ENCODE measurements around the gene ACTMAP. TPM values are rescaled to one million over a fixed set of nuclear protein-coding genes. Genes with fewer than 3 reads are reported as not detected.
A peak's percentile ranks its signal among the peaks of the same experiment; 100 is the strongest.

Gene ACTMAP
- total and polyA plus RNA-seq, 2 of the 13 experiments (the other 11 are each of a cell fraction or from before 2014, with no cell fraction given) = 2.2 to 7.9 TPM

GRCh38 chr19:40797963-40798682 is 47.8 kb upstream of the ACTMAP start (continued):
- TF ChIP-seq CEBPB (IDR thresholded peaks at IDR 0.05; ENCODE audit: borderline replicate concordance, low read depth, low read length) (peak; percentile 95), HNF4G (IDR thresholded peaks at IDR 0.05; ENCODE audit: borderline replicate concordance, low read depth, low read length) (no peak), HNF4G (CRISPR knock-in tag; IDR thresholded peaks at IDR 0.05; ENCODE audit: borderline replicate concordance, low read depth) (no peak), ATF6 (CRISPR knock-in tag; conservative IDR thresholded peaks at IDR 0.05) (no peak), ZNF850 (CRISPR knock-in tag; conservative IDR thresholded peaks at IDR 0.05) (no peak), CREM (IDR thresholded peaks at IDR 0.05) (no peak), CREM (CRISPR knock-in tag; IDR thresholded peaks at IDR 0.05) (0 out of 2 replicates have a peak, but pooled peaks have one; percentile 42), XBP1 (CRISPR knock-in tag; IDR thresholded peaks at IDR 0.05) (peak; percentile 65; the same call in 1 of the 2 replicates), RELA (CRISPR knock-in tag; IDR thresholded peaks at IDR 0.05) (no peak), ZNF83 (CRISPR knock-in tag; IDR thresholded peaks at IDR 0.05; ENCODE audit: borderline replicate concordance) (no peak), ZSCAN12 (CRISPR knock-in tag; IDR thresholded peaks at IDR 0.05) (0 out of 2 replicates have a peak, but pooled peaks have one; percentile 75), ZSCAN5A (CRISPR knock-in tag; IDR thresholded peaks at IDR 0.05; ENCODE audit: borderline replicate concordance) (0 out of 2 replicates have a peak, but pooled peaks have one; percentile 41), ATRX (CRISPR knock-in tag; IDR thresholded peaks at IDR 0.05; ENCODE audit: borderline replicate concordance) (no peak), GPN1 (CRISPR knock-in tag; IDR thresholded peaks at IDR 0.05; ENCODE audit: borderline replicate concordance) (no peak), HHEX (CRISPR knock-in tag; IDR thresholded peaks at IDR 0.05) (no peak), ZHX2 (IDR thresholded peaks at IDR 0.05; ENCODE audit: low read depth) (no peak), ZHX2 (CRISPR knock-in tag; IDR thresholded peaks at IDR 0.05; ENCODE audit: borderline replicate concordance) (no peak), ISX (CRISPR knock-in tag; conservative IDR thresholded peaks at IDR 0.05) (peak; percentile 61; the same call in 1 of the 2 replicates), FOXM1 (CRISPR knock-in tag; IDR thresholded peaks at IDR 0.05) (no peak)
